ENCODE measurements around the gene KSR1.
"Not testable (repeated sequence)": the region's sequence is repeated elsewhere in the genome, so short reads cannot be mapped to it uniquely, and the experiment has no call there.

GRCh38 chr17:27645621-27646020 is 189.4 kb downstream of the KSR1 start:
- not testable (repeated sequence) for TF ChIP-seq EZH2 (IDR thresholded peaks at IDR 0.05); POLR2AphosphoS5 (IDR thresholded peaks at IDR 0.05; ENCODE audit: borderline replicate concordance, low read depth, low read length); FOXP2 (optimal IDR thresholded peaks at IDR 0.05; ENCODE audit: control extremely low read depth, extremely low read length, insufficient read depth)
